GM23338 (cell line): ENCODE measurements around the gene ARHGEF3. TPM values are rescaled to one million over a fixed set of nuclear protein-coding genes. Genes with fewer than 3 reads are reported as not detected.

Experiments
- ATAC-seq: fragments of 200-7000 bp; cut with Tn5 transposase; 3 replicates; pipeline ENCODE4 v1.9.1; 2020
- DNase-seq: peaks from one replicate; pipeline ENCODE4 v3.0.0-alpha.2; 2015; ENCODE audit warnings: low spot score
- H2AFZ ChIP-seq: fragments of 200-600 bp; sonication (generic); 2 replicates; pipeline ENCODE4 v1.8.0; 2016; ENCODE audit warnings: antibody characterized with exemption, mild to moderate bottlenecking, moderate library complexity
- H3F3A ChIP-seq: fragments of 200-600 bp; sonication (generic); replicated peaks from 2 replicates; pipeline ENCODE4 v1.8.0; 2017; ENCODE audit warnings: antibody characterized with exemption, mixed run types, low read depth
- H3K27ac ChIP-seq: fragments of 200-600 bp; sonication (generic); 2 replicates; pipeline ENCODE4 v1.6.1; 2016; ENCODE audit warnings: low read depth
- H3K27me3 ChIP-seq: fragments of 200-600 bp; sonication (generic); 2 replicates; pipeline ENCODE4 v1.8.0; 2016; ENCODE audit warnings: mild to moderate bottlenecking, mixed run types, moderate library complexity; ENCODE audit not compliant: insufficient read depth
- H3K36me3 ChIP-seq: fragments of 200-600 bp; sonication (generic); 2 replicates; pipeline ENCODE4 v1.8.0; 2016; ENCODE audit warnings: mild to moderate bottlenecking; ENCODE audit not compliant: insufficient read depth
- H3K4me1 ChIP-seq: fragments of 200-600 bp; sonication (generic); 2 replicates; pipeline ENCODE4 v1.8.0; 2016; ENCODE audit warnings: mild to moderate bottlenecking, moderate library complexity; ENCODE audit not compliant: insufficient read depth
- H3K4me2 ChIP-seq: fragments of 200-600 bp; sonication (generic); 2 replicates; pipeline ENCODE4 v1.7.1; 2017; ENCODE audit warnings: mixed run types
- H3K4me3 ChIP-seq: fragments of 200-600 bp; sonication (generic); 2 replicates; pipeline ENCODE4 v1.6.1; 2016; ENCODE audit warnings: mixed run types
- H3K79me2 ChIP-seq: fragments of 200-600 bp; sonication (generic); replicated peaks from 2 replicates; pipeline ENCODE4 v1.8.0; 2017; ENCODE audit warnings: mild to moderate bottlenecking; ENCODE audit not compliant: insufficient read depth
- H3K9me2 ChIP-seq: fragments of 200-600 bp; sonication (generic); 2 replicates; pipeline ENCODE4 v1.8.0; 2017; ENCODE audit not compliant: insufficient read depth
- H4K20me1 ChIP-seq: fragments of 200-600 bp; sonication (generic); replicated peaks from 2 replicates; pipeline ENCODE4 v1.8.0; 2017; ENCODE audit warnings: mild to moderate bottlenecking; ENCODE audit not compliant: insufficient read depth
- H3K27ac Mint-ChIP-seq: 2 replicates; pipeline ENCODE4 v1.8.0; 2020; ENCODE audit warnings: inconsistent platforms, mild to moderate bottlenecking, moderate library complexity, mixed read lengths
- H3K27me3 Mint-ChIP-seq: 3 replicates; pipeline ENCODE4 v1.8.0; 2022; ENCODE audit warnings: low read depth, mild to moderate bottlenecking, moderate library complexity, mixed read lengths, inconsistent platforms; ENCODE audit not compliant: insufficient read depth, poor library complexity
- H3K36me3 Mint-ChIP-seq: 3 replicates; pipeline ENCODE4 v1.8.0; 2021; ENCODE audit warnings: low read depth, mild to moderate bottlenecking, inconsistent platforms, moderate library complexity, mixed read lengths
- H3K4me1 Mint-ChIP-seq: 3 replicates; pipeline ENCODE4 v1.8.0; 2020; ENCODE audit warnings: mild to moderate bottlenecking, inconsistent platforms, mixed read lengths
- H3K4me3 Mint-ChIP-seq: 3 replicates; pipeline ENCODE4 v1.8.0; 2021; ENCODE audit warnings: moderate library complexity, mild to moderate bottlenecking, inconsistent platforms, mixed read lengths
- H3K9me3 Mint-ChIP-seq: 3 replicates; pipeline ENCODE4 v1.8.0; 2020; ENCODE audit warnings: moderate library complexity, mild to moderate bottlenecking, inconsistent platforms, mixed read lengths
- CREB1 ChIP-seq: fragments of 250-450 bp; sonication (Bioruptor Pico); IDR thresholded peaks from 2 replicates; pipeline ENCODE4 v1.5.0; 2020; ENCODE audit warnings: low read depth, mild to moderate bottlenecking, moderate library complexity
- CTCF ChIP-seq, 2 experiments: fragments of 200-600 bp in 1 of 2; sonication (generic) in 1 of 2; conservative IDR thresholded peaks; 2 replicates each; pipeline versions ENCODE4 v1.5.1 to v1.6.1; 2016 to 2017; ENCODE audit warnings: antibody characterized with exemption in 2 of 2, low read depth in 2 of 2, mild to moderate bottlenecking in 2 of 2, moderate library complexity in 1 of 2
- EZH2 ChIP-seq: fragments of 200-600 bp; sonication (generic); IDR thresholded peaks from one replicate; pipeline ENCODE4 v1.8.0; 2017; ENCODE audit warnings: antibody characterized with exemption, mild to moderate bottlenecking, low read depth; ENCODE audit not compliant: unreplicated experiment
- NANOG ChIP-seq: IDR thresholded peaks from 2 replicates; pipeline ENCODE4 v1.6.1; 2016; ENCODE audit warnings: antibody characterized with exemption, borderline replicate concordance
- POLR2AphosphoS5 ChIP-seq: IDR thresholded peaks from 2 replicates; pipeline ENCODE4 v1.6.1; 2016; ENCODE audit warnings: antibody characterized with exemption, low read depth
- STAT1 ChIP-seq: IDR thresholded peaks from one replicate; pipeline ENCODE4 v1.6.1; 2016; ENCODE audit warnings: antibody characterized with exemption; ENCODE audit not compliant: unreplicated experiment
- ZNF114 ChIP-seq: fragments of 250-450 bp; sonication (Bioruptor Pico); IDR thresholded peaks from 2 replicates; pipeline ENCODE4 v1.5.0; 2020; ENCODE audit warnings: mild to moderate bottlenecking, moderate library complexity
- ZNF462 ChIP-seq: fragments of 250-450 bp; sonication (Bioruptor Pico); IDR thresholded peaks from 2 replicates; pipeline ENCODE4 v1.5.0; 2020; ENCODE audit warnings: mild to moderate bottlenecking, moderate library complexity
- polyA plus RNA-seq: library from polyadenylated mRNA; unstranded; fragments of >200 nt; fragmentation: Nextera tagmentation; extraction: Ambion mirVana; gene quantifications from 2 replicates; pipeline ENCODE4 v1.2.1, GENCODE V29; 2016
- total RNA-seq: library from RNA; depleted of rRNA; stranded (reverse); fragments of >200 nt; shearing (Covaris generic); gene quantifications from 2 replicates; pipeline ENCODE4 v1.2.3, GENCODE V29; 2014
- TF ChIP-seq, protein P1 (sequence below): IDR thresholded peaks from one replicate; pipeline ENCODE4 v1.6.1; 2018; ENCODE audit warnings: antibody characterized with exemption; ENCODE audit not compliant: unreplicated experiment

ARHGEF3 gene
- total and polyA plus RNA-seq, 2 experiments from 2014 or later: 5.0 to 5.1 TPM

GRCh38 chr3:56792193-56792592 is 9.6 kb downstream of the ARHGEF3 start:
- DNase-seq: no peak
- Mint-ChIP-seq H3K36me3 (no peaks in the 10 kb centered on the region), H3K4me3 (no peak overlapping the region), H3K27me3 (peaks cover 1% of the 10 kb centered on the region), H3K9me3 (no peaks in the 10 kb centered on the region), H3K27ac (no peak overlapping the region), H3K4me1 (peaks cover 10% of the 10 kb centered on the region; the same call in 2 of the 3 replicates)
- TF ChIP-seq POLR2AphosphoS5: no peak
- Histone ChIP-seq H2AFZ (no peak overlapping the region), H3K4me1 (peaks cover 3% of the 10 kb centered on the region; the same call in 1 of the 2 replicates), H3K4me3 (no peak overlapping the region), H3K4me2 (no peak overlapping the region), H4K20me1 (no peaks in the 10 kb centered on the region; the same call in 1 of the 2 replicates), H3K36me3 (no peaks in the 10 kb centered on the region), H3K27me3 (no peaks in the 10 kb centered on the region), H3K79me2 (no peaks in the 10 kb centered on the region), H3F3A (no peaks in the 10 kb centered on the region), H3K9me2 (no peaks in the 10 kb centered on the region), H3K27ac (no peak overlapping the region)
- ATAC-seq: no peak

GRCh38 chr3:56790016-56790821 is 11.5 kb downstream of the ARHGEF3 start:
- H3K9me2 ChIP-seq: no peaks in the 10 kb centered on the region
- no peaks in the 10 kb centered on the region for H3K36me3 ChIP-seq
- no peaks in the 10 kb centered on the region; the same call in 1 of the 2 replicates for H4K20me1 ChIP-seq
- H3K27me3 Mint-ChIP-seq: peaks cover 1% of the 10 kb centered on the region
- no peak overlapping the region; the same call in 1 of the 2 replicates for H3K27ac ChIP-seq
- ATAC-seq (no peak), DNase-seq (no peak)
- H3F3A ChIP-seq: no peaks in the 10 kb centered on the region
- no peaks in the 10 kb centered on the region for H3K9me3 Mint-ChIP-seq
- H3K27me3 ChIP-seq: no peaks in the 10 kb centered on the region
- no peak overlapping the region for H3K4me3 Mint-ChIP-seq
- no peak overlapping the region for H3K27ac Mint-ChIP-seq
- H3K4me2 ChIP-seq: no peak overlapping the region
- no peak overlapping the region for H3K4me3 ChIP-seq
- no peaks in the 10 kb centered on the region for H3K79me2 ChIP-seq
- H3K4me1 Mint-ChIP-seq: peaks cover 10% of the 10 kb centered on the region; the same call in 2 of the 3 replicates
- peaks cover 3% of the 10 kb centered on the region; the same call in 1 of the 2 replicates for H3K4me1 ChIP-seq
- H3K36me3 Mint-ChIP-seq: no peaks in the 10 kb centered on the region
- no peak overlapping the region for H2AFZ ChIP-seq
- no peak for TF ChIP-seq ZNF462 (CRISPR knock-in tag)
- TF ChIP-seq STAT1: no peak
- TF ChIP-seq NANOG: no peak
- no peak for TF ChIP-seq ZNF114 (CRISPR knock-in tag)
- TF ChIP-seq EZH2: no peak
- TF ChIP-seq POLR2AphosphoS5: no peak
- TF ChIP-seq CTCF (conservative IDR thresholded peaks at IDR 0.05; ENCODE audit: low read depth in 2 of 2): no peak
- TF ChIP-seq, protein P1, sequence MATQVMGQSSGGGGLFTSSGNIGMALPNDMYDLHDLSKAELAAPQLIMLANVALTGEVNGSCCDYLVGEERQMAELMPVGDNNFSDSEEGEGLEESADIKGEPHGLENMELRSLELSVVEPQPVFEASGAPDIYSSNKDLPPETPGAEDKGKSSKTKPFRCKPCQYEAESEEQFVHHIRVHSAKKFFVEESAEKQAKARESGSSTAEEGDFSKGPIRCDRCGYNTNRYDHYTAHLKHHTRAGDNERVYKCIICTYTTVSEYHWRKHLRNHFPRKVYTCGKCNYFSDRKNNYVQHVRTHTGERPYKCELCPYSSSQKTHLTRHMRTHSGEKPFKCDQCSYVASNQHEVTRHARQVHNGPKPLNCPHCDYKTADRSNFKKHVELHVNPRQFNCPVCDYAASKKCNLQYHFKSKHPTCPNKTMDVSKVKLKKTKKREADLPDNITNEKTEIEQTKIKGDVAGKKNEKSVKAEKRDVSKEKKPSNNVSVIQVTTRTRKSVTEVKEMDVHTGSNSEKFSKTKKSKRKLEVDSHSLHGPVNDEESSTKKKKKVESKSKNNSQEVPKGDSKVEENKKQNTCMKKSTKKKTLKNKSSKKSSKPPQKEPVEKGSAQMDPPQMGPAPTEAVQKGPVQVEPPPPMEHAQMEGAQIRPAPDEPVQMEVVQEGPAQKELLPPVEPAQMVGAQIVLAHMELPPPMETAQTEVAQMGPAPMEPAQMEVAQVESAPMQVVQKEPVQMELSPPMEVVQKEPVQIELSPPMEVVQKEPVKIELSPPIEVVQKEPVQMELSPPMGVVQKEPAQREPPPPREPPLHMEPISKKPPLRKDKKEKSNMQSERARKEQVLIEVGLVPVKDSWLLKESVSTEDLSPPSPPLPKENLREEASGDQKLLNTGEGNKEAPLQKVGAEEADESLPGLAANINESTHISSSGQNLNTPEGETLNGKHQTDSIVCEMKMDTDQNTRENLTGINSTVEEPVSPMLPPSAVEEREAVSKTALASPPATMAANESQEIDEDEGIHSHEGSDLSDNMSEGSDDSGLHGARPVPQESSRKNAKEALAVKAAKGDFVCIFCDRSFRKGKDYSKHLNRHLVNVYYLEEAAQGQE: no peak
- no peak for TF ChIP-seq CREB1
